Measurements from ENCODE around the gene RAPGEF1.

GRCh38 chr9:131721076-131721475 is 18.8 kb downstream of the RAPGEF1 start:
- no peak for TF ChIP-seq CTCF (IDR thresholded peaks at IDR 0.05)
- TF ChIP-seq EP300 (IDR thresholded peaks at IDR 0.05), result no peak
- TF ChIP-seq POLR2A (IDR thresholded peaks at IDR 0.05), result no peak

All from ovary (tissue), 3 donors.